BJ (cell line): ENCODE results near the gene PTPRU. TPM values are rescaled to one million over a fixed set of nuclear protein-coding genes. Genes with fewer than 3 reads are reported as not detected.

Source experiments
- CTCF ChIA-PET: fragments of 350-600 bp; formaldehyde crosslinking; extraction: SDS; loops from one replicate; lab custom pipeline; 2021; ENCODE audit warnings: antibody characterized with exemption, inconsistent platforms; lab: Yijun Ruan, JAX
- POLR2A ChIA-PET: fragments of 300-600 bp; sonication (Branson Sonifier 250); formaldehyde crosslinking; extraction: SDS; loops from one replicate; lab custom pipeline; 2021; ENCODE audit warnings: antibody characterized with exemption; lab: Charles Lee
- DNase-seq: peaks from one replicate; pipeline ENCODE4 v3.0.0-alpha.2; 2011; ENCODE audit warnings: low read depth
- H3K27me3 ChIP-seq: 2 replicates; pipeline ENCODE4 v1.6.0; 2011; ENCODE audit warnings: low read length; ENCODE audit not compliant: control insufficient read depth, insufficient read depth
- H3K36me3 ChIP-seq: 2 replicates; pipeline ENCODE4 v1.5.1; 2011; ENCODE audit warnings: low read length; ENCODE audit not compliant: control insufficient read depth, insufficient read depth
- H3K4me3 ChIP-seq: 2 replicates; pipeline ENCODE4 v1.5.1; 2011; ENCODE audit warnings: low read depth, mild to moderate bottlenecking, control low read depth, low read length
- polyA plus RNA-seq: library from polyadenylated mRNA; depleted of rRNA; stranded (reverse); fragments of >200 nt; gene quantifications from 2 replicates; pipeline ENCODE4 v1.2.3, GENCODE V29; 2011
- TF ChIP-seq, protein P1 (sequence below): IDR thresholded peaks from 2 replicates; pipeline ENCODE4 v1.5.1; 2011; ENCODE audit warnings: low read depth, mild to moderate bottlenecking, control low read depth, inconsistent platforms, low read length, moderate library complexity; ENCODE audit not compliant: insufficient read depth

The PTPRU gene
- polyA plus RNA-seq, 1 experiment = 19.8 TPM

DNA sequence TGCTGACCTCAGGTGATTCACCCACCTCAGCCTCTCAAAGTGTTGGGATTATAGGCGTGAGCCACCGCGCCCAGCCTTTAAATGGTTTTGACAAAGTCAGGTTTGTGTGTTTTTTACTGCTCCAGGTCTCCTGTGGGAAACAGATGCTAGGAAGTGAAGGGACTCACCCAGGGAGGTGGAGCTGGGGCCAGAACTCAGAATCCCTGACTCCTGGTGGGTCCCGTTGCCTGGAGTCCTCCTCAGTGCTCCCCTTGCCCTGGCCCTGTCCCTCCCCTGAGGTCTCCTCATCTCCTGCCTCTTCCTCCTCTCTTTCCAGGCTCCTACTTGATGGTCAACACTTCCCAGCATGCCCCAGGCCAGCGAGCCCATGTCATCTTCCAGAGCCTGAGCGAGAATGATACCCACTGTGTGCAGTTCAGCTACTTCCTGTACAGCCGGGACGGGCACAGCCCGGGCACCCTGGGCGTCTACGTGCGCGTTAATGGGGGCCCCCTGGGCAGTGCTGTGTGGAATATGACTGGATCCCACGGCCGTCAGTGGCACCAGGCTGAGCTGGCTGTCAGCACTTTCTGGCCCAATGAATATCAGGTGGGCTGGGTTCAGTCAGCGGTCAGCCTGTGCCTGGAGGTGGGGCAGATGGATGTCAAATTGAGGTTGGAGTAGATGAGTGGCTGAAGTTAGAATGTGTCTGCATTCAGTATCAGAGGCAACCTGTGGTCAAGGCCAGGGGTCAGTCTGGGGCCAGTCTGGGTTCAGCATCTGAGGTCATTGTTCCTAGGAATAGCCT is 22.1 kb downstream of the PTPRU start:
- TF ChIP-seq, protein P1, sequence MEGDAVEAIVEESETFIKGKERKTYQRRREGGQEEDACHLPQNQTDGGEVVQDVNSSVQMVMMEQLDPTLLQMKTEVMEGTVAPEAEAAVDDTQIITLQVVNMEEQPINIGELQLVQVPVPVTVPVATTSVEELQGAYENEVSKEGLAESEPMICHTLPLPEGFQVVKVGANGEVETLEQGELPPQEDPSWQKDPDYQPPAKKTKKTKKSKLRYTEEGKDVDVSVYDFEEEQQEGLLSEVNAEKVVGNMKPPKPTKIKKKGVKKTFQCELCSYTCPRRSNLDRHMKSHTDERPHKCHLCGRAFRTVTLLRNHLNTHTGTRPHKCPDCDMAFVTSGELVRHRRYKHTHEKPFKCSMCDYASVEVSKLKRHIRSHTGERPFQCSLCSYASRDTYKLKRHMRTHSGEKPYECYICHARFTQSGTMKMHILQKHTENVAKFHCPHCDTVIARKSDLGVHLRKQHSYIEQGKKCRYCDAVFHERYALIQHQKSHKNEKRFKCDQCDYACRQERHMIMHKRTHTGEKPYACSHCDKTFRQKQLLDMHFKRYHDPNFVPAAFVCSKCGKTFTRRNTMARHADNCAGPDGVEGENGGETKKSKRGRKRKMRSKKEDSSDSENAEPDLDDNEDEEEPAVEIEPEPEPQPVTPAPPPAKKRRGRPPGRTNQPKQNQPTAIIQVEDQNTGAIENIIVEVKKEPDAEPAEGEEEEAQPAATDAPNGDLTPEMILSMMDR = no peak
- H3K36me3 ChIP-seq = peaks cover 2% of the 10 kb centered on the region; the same call in 1 of the 2 replicates
- DNase-seq = no peak
- ChIA-PET CTCF (interaction anchor here (0.6 to 3.3 kb wide), 7 partner anchors 9 to 445 kb away, joined by 3 to 21 read pairs (median 3); partner anchors contain the start of gene PTPRU), POLR2A (no interaction called here)
- no peak overlapping the region for H3K4me3 ChIP-seq
- no peaks in the 10 kb centered on the region for H3K27me3 ChIP-seq

DNA sequence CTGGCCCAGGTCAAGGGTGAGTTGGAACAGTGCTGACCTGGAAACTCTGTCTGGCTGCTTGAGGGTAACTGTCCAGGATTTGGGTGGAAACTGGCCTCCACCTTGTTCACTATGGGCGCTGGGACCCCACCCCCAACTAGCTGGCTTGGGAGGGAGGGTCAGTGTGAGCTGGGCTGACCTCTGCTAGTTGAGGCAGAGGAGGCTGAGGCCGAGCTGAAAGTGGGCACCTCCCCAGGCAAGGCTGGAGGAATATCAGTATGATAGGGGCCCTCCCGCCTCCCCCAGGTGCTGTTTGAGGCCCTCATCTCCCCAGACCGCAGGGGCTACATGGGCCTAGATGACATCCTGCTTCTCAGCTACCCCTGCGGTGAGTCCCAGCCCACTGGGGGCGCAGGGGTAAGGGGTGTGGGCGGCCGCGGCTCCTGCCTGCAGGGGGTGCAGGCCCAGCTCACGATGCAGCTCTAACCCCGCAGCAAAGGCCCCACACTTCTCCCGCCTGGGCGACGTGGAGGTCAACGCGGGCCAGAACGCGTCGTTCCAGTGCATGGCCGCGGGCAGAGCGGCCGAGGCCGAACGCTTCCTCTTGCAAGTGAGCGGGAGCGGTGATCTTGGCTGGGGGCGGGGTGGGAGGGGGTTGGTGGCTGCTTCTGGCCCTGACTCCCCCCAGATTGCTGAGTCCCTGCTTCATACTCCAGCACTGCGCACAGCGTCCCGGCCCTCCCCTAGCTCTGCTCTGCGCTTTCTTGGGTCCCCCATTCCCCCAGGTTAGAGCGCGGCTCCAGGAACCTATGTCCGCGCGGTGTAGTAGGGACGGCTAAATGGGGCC is 22.9 kb downstream of the PTPRU start:
- peaks cover 2% of the 10 kb centered on the region; the same call in 1 of the 2 replicates for H3K36me3 ChIP-seq
- TF ChIP-seq, protein P1 = no peak
- H3K4me3 ChIP-seq = peak overlapping the region; percentile 47
- ChIA-PET POLR2A (no interaction called here), CTCF (interaction anchor here (1.0 to 3.3 kb wide), 5 partner anchors 8 to 445 kb away, joined by 3 to 21 read pairs (median 4); no protein-coding TSS in a partner anchor)
- no peak for DNase-seq
- H3K27me3 ChIP-seq = no peaks in the 10 kb centered on the region

DNA sequence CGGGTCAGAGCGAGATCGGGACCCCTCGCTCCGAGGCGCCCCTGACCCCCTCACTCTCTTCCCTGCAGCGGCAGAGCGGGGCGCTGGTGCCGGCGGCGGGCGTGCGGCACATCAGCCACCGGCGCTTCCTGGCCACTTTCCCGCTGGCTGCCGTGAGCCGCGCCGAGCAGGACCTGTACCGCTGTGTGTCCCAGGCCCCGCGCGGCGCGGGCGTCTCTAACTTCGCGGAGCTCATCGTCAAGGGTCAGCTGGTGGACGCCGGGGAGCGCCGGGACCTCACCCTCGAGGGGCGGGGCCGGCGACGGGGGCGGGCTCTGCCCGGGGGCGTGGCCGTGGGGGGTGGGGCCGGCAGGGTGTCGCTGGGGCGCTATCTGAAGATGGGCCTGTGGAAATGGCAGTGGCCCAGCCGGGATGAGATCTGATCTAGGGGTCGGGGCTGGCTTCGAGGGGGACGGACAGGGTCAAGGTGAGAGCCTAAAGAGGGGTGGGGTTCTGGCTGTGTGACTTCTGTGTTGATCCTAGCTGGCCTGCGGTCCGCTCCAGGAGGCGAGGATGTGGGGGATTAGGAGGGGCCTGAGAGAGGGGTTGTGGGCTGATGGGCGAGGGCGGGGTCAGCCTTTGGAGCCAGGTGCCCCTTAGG is 23.6 kb downstream of the PTPRU start:
- TF ChIP-seq, protein P1 = no peak
- DNase-seq = no peak
- H3K4me3 ChIP-seq = peak overlapping the region; percentile 47
- POLR2A ChIA-PET = no interaction called here
- H3K27me3 ChIP-seq = no peaks in the 10 kb centered on the region
- CTCF ChIA-PET = interaction anchor here (1.5 to 1.8 kb wide), 3 partner anchors 13 to 444 kb away, joined by 3 to 4 read pairs (median 3); no protein-coding TSS in a partner anchor
- H3K36me3 ChIP-seq = peaks cover 2% of the 10 kb centered on the region; the same call in 1 of the 2 replicates

DNA sequence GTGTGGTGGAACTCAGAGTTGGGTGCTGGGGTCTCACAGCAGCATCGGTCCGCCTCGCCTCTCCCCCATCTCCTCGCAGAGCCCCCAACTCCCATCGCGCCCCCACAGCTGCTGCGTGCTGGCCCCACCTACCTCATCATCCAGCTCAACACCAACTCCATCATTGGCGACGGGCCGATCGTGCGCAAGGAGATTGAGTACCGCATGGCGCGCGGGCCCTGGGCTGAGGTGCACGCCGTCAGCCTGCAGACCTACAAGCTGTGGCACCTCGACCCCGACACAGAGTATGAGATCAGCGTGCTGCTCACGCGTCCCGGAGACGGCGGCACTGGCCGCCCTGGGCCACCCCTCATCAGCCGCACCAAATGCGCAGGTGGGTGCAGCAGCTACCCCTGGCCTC is 24.2 kb downstream of the PTPRU start:
- peak overlapping the region; percentile 47 for H3K4me3 ChIP-seq

More for the DNA sequence above, 24.2 kb downstream of the PTPRU start:
- Histone ChIP-seq H3K36me3 (peaks cover 2% of the 10 kb centered on the region; the same call in 1 of the 2 replicates), H3K27me3 (no peaks in the 10 kb centered on the region)
- TF ChIP-seq, protein P1 = no peak
- DNase-seq = no peak
- POLR2A ChIA-PET = no interaction called here
- CTCF ChIA-PET = interaction anchor here (0.8 to 1.5 kb wide), 3 partner anchors 11 to 24 kb away, joined by 3 read pairs; no protein-coding TSS in a partner anchor
